GM23338 (cell line): ENCODE results near the gene RCAN3. TPM values are rescaled to one million over a fixed set of nuclear protein-coding genes. Genes with fewer than 3 reads are reported as not detected.
"Not testable (repeated sequence)": the region's sequence is repeated elsewhere in the genome, so short reads cannot be mapped to it uniquely, and the experiment has no call there.

Experiments used
- ATAC-seq: fragments of 200-7000 bp; cut with Tn5 transposase; 3 replicates; pipeline ENCODE4 v1.9.1; 2020
- DNase-seq: peaks from one replicate; pipeline ENCODE4 v3.0.0-alpha.2; 2015; ENCODE audit warnings: low spot score
- H2AFZ ChIP-seq: fragments of 200-600 bp; sonication (generic); 2 replicates; pipeline ENCODE4 v1.8.0; 2016; ENCODE audit warnings: antibody characterized with exemption, mild to moderate bottlenecking, moderate library complexity
- H3F3A ChIP-seq: fragments of 200-600 bp; sonication (generic); replicated peaks from 2 replicates; pipeline ENCODE4 v1.8.0; 2017; ENCODE audit warnings: antibody characterized with exemption, mixed run types, low read depth
- H3K27ac ChIP-seq: fragments of 200-600 bp; sonication (generic); 2 replicates; pipeline ENCODE4 v1.6.1; 2016; ENCODE audit warnings: low read depth
- H3K27me3 ChIP-seq: fragments of 200-600 bp; sonication (generic); 2 replicates; pipeline ENCODE4 v1.8.0; 2016; ENCODE audit warnings: mild to moderate bottlenecking, mixed run types, moderate library complexity; ENCODE audit not compliant: insufficient read depth
- H3K36me3 ChIP-seq: fragments of 200-600 bp; sonication (generic); 2 replicates; pipeline ENCODE4 v1.8.0; 2016; ENCODE audit warnings: mild to moderate bottlenecking; ENCODE audit not compliant: insufficient read depth
- H3K4me1 ChIP-seq: fragments of 200-600 bp; sonication (generic); 2 replicates; pipeline ENCODE4 v1.8.0; 2016; ENCODE audit warnings: mild to moderate bottlenecking, moderate library complexity; ENCODE audit not compliant: insufficient read depth
- H3K4me2 ChIP-seq: fragments of 200-600 bp; sonication (generic); 2 replicates; pipeline ENCODE4 v1.7.1; 2017; ENCODE audit warnings: mixed run types
- H3K4me3 ChIP-seq: fragments of 200-600 bp; sonication (generic); 2 replicates; pipeline ENCODE4 v1.6.1; 2016; ENCODE audit warnings: mixed run types
- H3K79me2 ChIP-seq: fragments of 200-600 bp; sonication (generic); replicated peaks from 2 replicates; pipeline ENCODE4 v1.8.0; 2017; ENCODE audit warnings: mild to moderate bottlenecking; ENCODE audit not compliant: insufficient read depth
- H3K9me2 ChIP-seq: fragments of 200-600 bp; sonication (generic); 2 replicates; pipeline ENCODE4 v1.8.0; 2017; ENCODE audit not compliant: insufficient read depth
- H4K20me1 ChIP-seq: fragments of 200-600 bp; sonication (generic); replicated peaks from 2 replicates; pipeline ENCODE4 v1.8.0; 2017; ENCODE audit warnings: mild to moderate bottlenecking; ENCODE audit not compliant: insufficient read depth
- H3K27ac Mint-ChIP-seq: 2 replicates; pipeline ENCODE4 v1.8.0; 2020; ENCODE audit warnings: inconsistent platforms, mild to moderate bottlenecking, moderate library complexity, mixed read lengths
- H3K27me3 Mint-ChIP-seq: 3 replicates; pipeline ENCODE4 v1.8.0; 2022; ENCODE audit warnings: low read depth, mild to moderate bottlenecking, moderate library complexity, mixed read lengths, inconsistent platforms; ENCODE audit not compliant: insufficient read depth, poor library complexity
- H3K36me3 Mint-ChIP-seq: 3 replicates; pipeline ENCODE4 v1.8.0; 2021; ENCODE audit warnings: low read depth, mild to moderate bottlenecking, inconsistent platforms, moderate library complexity, mixed read lengths
- H3K4me1 Mint-ChIP-seq: 3 replicates; pipeline ENCODE4 v1.8.0; 2020; ENCODE audit warnings: mild to moderate bottlenecking, inconsistent platforms, mixed read lengths
- H3K4me3 Mint-ChIP-seq: 3 replicates; pipeline ENCODE4 v1.8.0; 2021; ENCODE audit warnings: moderate library complexity, mild to moderate bottlenecking, inconsistent platforms, mixed read lengths
- H3K9me3 Mint-ChIP-seq: 3 replicates; pipeline ENCODE4 v1.8.0; 2020; ENCODE audit warnings: moderate library complexity, mild to moderate bottlenecking, inconsistent platforms, mixed read lengths
- EZH2 ChIP-seq: fragments of 200-600 bp; sonication (generic); IDR thresholded peaks from one replicate; pipeline ENCODE4 v1.8.0; 2017; ENCODE audit warnings: antibody characterized with exemption, mild to moderate bottlenecking, low read depth; ENCODE audit not compliant: unreplicated experiment
- JUNB ChIP-seq: IDR thresholded peaks from one replicate; pipeline ENCODE4 v1.6.1; 2016; ENCODE audit warnings: antibody characterized with exemption; ENCODE audit not compliant: unreplicated experiment
- REST ChIP-seq: IDR thresholded peaks from one replicate; pipeline ENCODE4 v1.6.1; 2018; ENCODE audit warnings: antibody characterized with exemption; ENCODE audit not compliant: unreplicated experiment
- ZNF462 ChIP-seq: fragments of 250-450 bp; sonication (Bioruptor Pico); IDR thresholded peaks from 2 replicates; pipeline ENCODE4 v1.5.0; 2020; ENCODE audit warnings: mild to moderate bottlenecking, moderate library complexity
- polyA plus RNA-seq: library from polyadenylated mRNA; unstranded; fragments of >200 nt; fragmentation: Nextera tagmentation; extraction: Ambion mirVana; gene quantifications from 2 replicates; pipeline ENCODE4 v1.2.1, GENCODE V29; 2016
- total RNA-seq: library from RNA; depleted of rRNA; stranded (reverse); fragments of >200 nt; shearing (Covaris generic); gene quantifications from 2 replicates; pipeline ENCODE4 v1.2.3, GENCODE V29; 2014
- TF ChIP-seq, protein P1 (sequence below), 2 experiments: fragments of 200-600 bp in 1 of 2; sonication (generic) in 1 of 2; conservative IDR thresholded peaks; 2 replicates each; pipeline versions ENCODE4 v1.5.1 to v1.6.1; 2016 to 2017; ENCODE audit warnings: antibody characterized with exemption in 2 of 2, low read depth in 2 of 2, mild to moderate bottlenecking in 2 of 2, moderate library complexity in 1 of 2

The RCAN3 gene
- total and polyA plus RNA-seq, 2 experiments from 2014 or later = 8.9 to 11.2 TPM

- not testable (repeated sequence) for H3K9me2 ChIP-seq, H3K27me3 Mint-ChIP-seq, H3K27me3 ChIP-seq, H3K79me2 ChIP-seq, DNase-seq, H3K4me3 ChIP-seq, H4K20me1 ChIP-seq, H3K4me2 ChIP-seq, H3K27ac Mint-ChIP-seq, H3K36me3 ChIP-seq, ATAC-seq, H2AFZ ChIP-seq, H3K4me1 ChIP-seq, H3F3A ChIP-seq, H3K4me1 Mint-ChIP-seq, H3K27ac ChIP-seq, H3K4me3 Mint-ChIP-seq
- peaks cover 29% of the 10 kb centered on the region for H3K9me3 Mint-ChIP-seq
- H3K36me3 Mint-ChIP-seq = peaks cover 15% of the 10 kb centered on the region; the same call in 2 of the 3 replicates
Measured at GRCh38 chr1:24488159-24488558, 14.5 kb upstream of the RCAN3 start.

- H3K9me3 Mint-ChIP-seq = peaks cover 29% of the 10 kb centered on the region
- no peaks in the 10 kb centered on the region for H3K4me1 ChIP-seq
- no peaks in the 10 kb centered on the region for H3K9me2 ChIP-seq
Measured at GRCh38 chr1:24489674-24490073, 13.0 kb upstream of the RCAN3 start.

More at GRCh38 chr1:24489674-24490073, 13.0 kb upstream of the RCAN3 start:
- ATAC-seq (no peak), DNase-seq (no peak)
- H3K4me3 Mint-ChIP-seq = no peak overlapping the region
- no peak overlapping the region for H3K27ac ChIP-seq
- H4K20me1 ChIP-seq = no peaks in the 10 kb centered on the region
- peaks cover 2% of the 10 kb centered on the region; the same call in 1 of the 3 replicates for H3K4me1 Mint-ChIP-seq
- H3K4me2 ChIP-seq = no peak overlapping the region
- peaks cover 2% of the 10 kb centered on the region for H3K27me3 Mint-ChIP-seq
- H3F3A ChIP-seq = no peaks in the 10 kb centered on the region
- no peak overlapping the region for H3K4me3 ChIP-seq
- TF ChIP-seq, protein P1, sequence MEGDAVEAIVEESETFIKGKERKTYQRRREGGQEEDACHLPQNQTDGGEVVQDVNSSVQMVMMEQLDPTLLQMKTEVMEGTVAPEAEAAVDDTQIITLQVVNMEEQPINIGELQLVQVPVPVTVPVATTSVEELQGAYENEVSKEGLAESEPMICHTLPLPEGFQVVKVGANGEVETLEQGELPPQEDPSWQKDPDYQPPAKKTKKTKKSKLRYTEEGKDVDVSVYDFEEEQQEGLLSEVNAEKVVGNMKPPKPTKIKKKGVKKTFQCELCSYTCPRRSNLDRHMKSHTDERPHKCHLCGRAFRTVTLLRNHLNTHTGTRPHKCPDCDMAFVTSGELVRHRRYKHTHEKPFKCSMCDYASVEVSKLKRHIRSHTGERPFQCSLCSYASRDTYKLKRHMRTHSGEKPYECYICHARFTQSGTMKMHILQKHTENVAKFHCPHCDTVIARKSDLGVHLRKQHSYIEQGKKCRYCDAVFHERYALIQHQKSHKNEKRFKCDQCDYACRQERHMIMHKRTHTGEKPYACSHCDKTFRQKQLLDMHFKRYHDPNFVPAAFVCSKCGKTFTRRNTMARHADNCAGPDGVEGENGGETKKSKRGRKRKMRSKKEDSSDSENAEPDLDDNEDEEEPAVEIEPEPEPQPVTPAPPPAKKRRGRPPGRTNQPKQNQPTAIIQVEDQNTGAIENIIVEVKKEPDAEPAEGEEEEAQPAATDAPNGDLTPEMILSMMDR (conservative IDR thresholded peaks at IDR 0.05; ENCODE audit: low read depth in 2 of 2) = peak in 1 of 2 experiments; percentile 4; a peak in 1 of 4 replicates
- TF ChIP-seq JUNB = no peak
- TF ChIP-seq EZH2 = no peak
- TF ChIP-seq ZNF462 (CRISPR knock-in tag) = no peak
- TF ChIP-seq REST = no peak
- no peak overlapping the region for H3K27ac Mint-ChIP-seq
- H2AFZ ChIP-seq = no peak overlapping the region
- H3K36me3 Mint-ChIP-seq = peaks cover 15% of the 10 kb centered on the region; the same call in 2 of the 3 replicates
- no peaks in the 10 kb centered on the region for H3K79me2 ChIP-seq
- H3K36me3 ChIP-seq = no peaks in the 10 kb centered on the region
- no peaks in the 10 kb centered on the region for H3K27me3 ChIP-seq
